Esophagus squamous epithelium (tissue), 4 donors: Measurements from ENCODE around the gene ZNF320.

Experiments
- CTCF ChIP-seq, 6 experiments: fragments of 450-650 bp in 4 of 6; fragments of 200-600 bp in 2 of 6; sonication (generic) in 2 of 6; IDR thresholded peaks; one replicate each; pipeline ENCODE4 v1.5.1; 2016 to 2019; ENCODE audit warnings: antibody characterized with exemption in 6 of 6, mild to moderate bottlenecking in 4 of 6, moderate library complexity in 4 of 6
- POLR2A ChIP-seq, 4 donors: fragments of 450-650 bp; IDR thresholded peaks; one replicate each; pipeline ENCODE4 v1.6.1; 2017; ENCODE audit warnings: antibody characterized with exemption in 4 of 4, mild to moderate bottlenecking in 4 of 4, moderate library complexity in 3 of 4

- TF ChIP-seq CTCF (IDR thresholded peaks at IDR 0.05) (no peak), POLR2A (IDR thresholded peaks at IDR 0.05) (no peak)
Observed at GRCh38 chr19:52889931-52890330, 7.5 kb downstream of the ZNF320 start.
